ENCODE data around the gene HCN2.

GRCh38 chr19:580274-580835 is 9.3 kb upstream of the HCN2 start:
- TF ChIP-seq, protein P1, sequence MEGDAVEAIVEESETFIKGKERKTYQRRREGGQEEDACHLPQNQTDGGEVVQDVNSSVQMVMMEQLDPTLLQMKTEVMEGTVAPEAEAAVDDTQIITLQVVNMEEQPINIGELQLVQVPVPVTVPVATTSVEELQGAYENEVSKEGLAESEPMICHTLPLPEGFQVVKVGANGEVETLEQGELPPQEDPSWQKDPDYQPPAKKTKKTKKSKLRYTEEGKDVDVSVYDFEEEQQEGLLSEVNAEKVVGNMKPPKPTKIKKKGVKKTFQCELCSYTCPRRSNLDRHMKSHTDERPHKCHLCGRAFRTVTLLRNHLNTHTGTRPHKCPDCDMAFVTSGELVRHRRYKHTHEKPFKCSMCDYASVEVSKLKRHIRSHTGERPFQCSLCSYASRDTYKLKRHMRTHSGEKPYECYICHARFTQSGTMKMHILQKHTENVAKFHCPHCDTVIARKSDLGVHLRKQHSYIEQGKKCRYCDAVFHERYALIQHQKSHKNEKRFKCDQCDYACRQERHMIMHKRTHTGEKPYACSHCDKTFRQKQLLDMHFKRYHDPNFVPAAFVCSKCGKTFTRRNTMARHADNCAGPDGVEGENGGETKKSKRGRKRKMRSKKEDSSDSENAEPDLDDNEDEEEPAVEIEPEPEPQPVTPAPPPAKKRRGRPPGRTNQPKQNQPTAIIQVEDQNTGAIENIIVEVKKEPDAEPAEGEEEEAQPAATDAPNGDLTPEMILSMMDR (IDR thresholded peaks at IDR 0.05): no peak
- TF ChIP-seq POLR2A (IDR thresholded peaks at IDR 0.05): no peak

Measured in breast epithelium (tissue), 3 donors.